ENCODE data around the gene CCDC91. TPM values are rescaled to one million over a fixed set of nuclear protein-coding genes. Genes with fewer than 3 reads are reported as not detected.

The CCDC91 gene
- total and polyA plus RNA-seq, 9 of the 15 experiments (the other 6 are each of a cell fraction or from before 2014, with no cell fraction given), result 10.1 to 31.1 (median 26.3) TPM

GRCh38 chr12:28240853-28241252 is 50.6 kb downstream of the CCDC91 start:
- DNase-seq (ENCODE audit: extremely low read depth in 1 of 4, low spot score in 3 of 4), result no peak
- no peak overlapping the region for H3K4me3 ChIP-seq
- H3K9ac ChIP-seq (ENCODE audit: insufficient read depth in 1 of 2, low read depth in 2 of 2, low read length in 2 of 2), result no peak overlapping the region
- no peaks in the 10 kb centered on the region for H4K20me1 ChIP-seq (replicated peaks; ENCODE audit: control insufficient read depth, insufficient read depth, low read length)
- TF ChIP-seq ADNP (tag; IDR thresholded peaks at IDR 0.05) (0 out of 2 replicates have a peak, but pooled peaks have one; percentile 15), IRF9 (tag; IDR thresholded peaks at IDR 0.05) (no peak), RBM25 (IDR thresholded peaks at IDR 0.05; ENCODE audit: low read depth, low read length, severe bottlenecking) (peak; percentile 96)
- H3K9me1 ChIP-seq (ENCODE audit: control insufficient read depth, insufficient read depth, low read length), result no peaks in the 10 kb centered on the region
- peaks cover 44% of the 10 kb centered on the region for H3K79me2 ChIP-seq (ENCODE audit: control insufficient read depth, insufficient read depth, low read length)
- POLR2A ChIA-PET, result no interaction called here
- intact Hi-C loops (cut with micrococcal nuclease) (loop anchor here (5.0 kb wide), 1 partner anchor 109 kb away; no protein-coding TSS in a partner anchor), in situ Hi-C loops (cut with MboI) (no loop called here)
- H3K27me3 ChIP-seq (ENCODE audit: control insufficient read depth in 2 of 2, insufficient read depth in 2 of 2, low read length in 2 of 2), result no peaks in the 10 kb centered on the region
- no peak overlapping the region for H2AFZ ChIP-seq (ENCODE audit: low read depth, low read length)
- H3K4me2 ChIP-seq (ENCODE audit: insufficient read depth, low read length), result no peak overlapping the region
- no TSS peak for BruUV-seq (replicated peaks)
- ATAC-seq, result no peak
- H3K36me3 ChIP-seq (ENCODE audit: control insufficient read depth, insufficient read depth, low read length), result peaks cover 4% of the 10 kb centered on the region; the same call in 1 of the 3 replicates
- peak; percentile 60 for FAIRE-seq
- CTCF ChIA-PET (ENCODE audit: low intra/inter-chr PET ratio), result no interaction called here
- peak overlapping the region; percentile 58; the same call in 2 of the 3 replicates for H3K27ac ChIP-seq (ENCODE audit: extremely low read depth, low read depth, low read length)
- H3K9me3 ChIP-seq (replicated peaks; ENCODE audit: control insufficient read depth, insufficient read depth, low read depth, low read length), result 0 out of 2 replicates have a peak, but pooled peaks cover 2% of the 10 kb centered on the region
- peaks cover 10 to 22% of the 10 kb centered on the region in 2 experiments; a peak in 3 of 5 replicates for H3K4me1 ChIP-seq (replicated peaks in 1 of 2; ENCODE audit: control insufficient read depth in 2 of 2, insufficient read depth in 2 of 2, low read length in 2 of 2)

- BruUV-seq (replicated peaks), result no TSS peak
- Histone ChIP-seq H3K79me2 (ENCODE audit: control insufficient read depth, insufficient read depth, low read length) (peaks cover 44% of the 10 kb centered on the region), H2AFZ (ENCODE audit: low read depth, low read length) (peak overlapping the region; percentile 86), H3K27me3 (ENCODE audit: control insufficient read depth in 2 of 2, insufficient read depth in 2 of 2, low read length in 2 of 2) (no peaks in the 10 kb centered on the region), H3K27ac (ENCODE audit: extremely low read depth, low read depth, low read length) (peak overlapping the region; percentile 96), H3K4me1 (replicated peaks in 1 of 2; ENCODE audit: control insufficient read depth in 2 of 2, insufficient read depth in 2 of 2, low read length in 2 of 2) (peaks cover 10 to 22% of the 10 kb centered on the region in 2 experiments; a peak in 3 of 5 replicates), H3K36me3 (ENCODE audit: control insufficient read depth, insufficient read depth, low read length) (peaks cover 3% of the 10 kb centered on the region; the same call in 1 of the 3 replicates), H3K4me3 (peak overlapping the region; percentile 31; the same call in 1 of the 2 replicates), H3K9me1 (ENCODE audit: control insufficient read depth, insufficient read depth, low read length) (no peaks in the 10 kb centered on the region), H3K9me3 (replicated peaks; ENCODE audit: control insufficient read depth, insufficient read depth, low read depth, low read length) (0 out of 2 replicates have a peak, but pooled peaks cover 2% of the 10 kb centered on the region), H3K4me2 (ENCODE audit: insufficient read depth, low read length) (peak overlapping the region; percentile 78), H4K20me1 (replicated peaks; ENCODE audit: control insufficient read depth, insufficient read depth, low read length) (no peaks in the 10 kb centered on the region), H3K9ac (ENCODE audit: insufficient read depth in 1 of 2, low read depth in 2 of 2, low read length in 2 of 2) (peak overlapping the region; percentile 69 to 82; a peak in 3 of 4 replicates)
- CTCF ChIA-PET (ENCODE audit: low intra/inter-chr PET ratio), result no interaction called here
- POLR2A ChIA-PET, result no interaction called here
- DNase-seq (ENCODE audit: extremely low read depth in 1 of 4, low spot score in 3 of 4) (peak in 1 of 4 experiments; percentile 33), FAIRE-seq (no peak), ATAC-seq (peak; percentile 23)
- intact Hi-C loops (cut with micrococcal nuclease) (loop anchor here (2.0 to 5.0 kb wide), 2 partner anchors 51 to 110 kb away; partner anchors contain the start of gene CCDC91), in situ Hi-C loops (cut with MboI) (no loop called here)
- 27% methylated on average over 2 of the region's 2 CpGs for WGBS (ENCODE audit: insufficient coverage, low coverage, missing lambda C conversion rate)
- TF ChIP-seq ZNF395 (CRISPR knock-in tag; IDR thresholded peaks at IDR 0.05), result no peak
- 0 out of 6 replicates have a peak, but pooled peaks of 1 of the 3 experiments have one; percentile 5 for TF ChIP-seq ZBTB11 (CRISPR knock-in tag; IDR thresholded peaks at IDR 0.05)
- TF ChIP-seq ATF3 (IDR thresholded peaks at IDR 0.05), result no peak
- 0 out of 2 replicates have a peak, but pooled peaks have one; percentile 40 for TF ChIP-seq ATF3 (CRISPR knock-in tag; conservative IDR thresholded peaks at IDR 0.05)
Observed at GRCh38 chr12:28242129-28242495, 51.9 kb downstream of the CCDC91 start.
